ENCODE data around the gene AAGAB.
"Not testable (repeated sequence)": the region's sequence is repeated elsewhere in the genome, so short reads cannot be mapped to it uniquely, and the experiment has no call there.

AAGAB gene

DNA sequence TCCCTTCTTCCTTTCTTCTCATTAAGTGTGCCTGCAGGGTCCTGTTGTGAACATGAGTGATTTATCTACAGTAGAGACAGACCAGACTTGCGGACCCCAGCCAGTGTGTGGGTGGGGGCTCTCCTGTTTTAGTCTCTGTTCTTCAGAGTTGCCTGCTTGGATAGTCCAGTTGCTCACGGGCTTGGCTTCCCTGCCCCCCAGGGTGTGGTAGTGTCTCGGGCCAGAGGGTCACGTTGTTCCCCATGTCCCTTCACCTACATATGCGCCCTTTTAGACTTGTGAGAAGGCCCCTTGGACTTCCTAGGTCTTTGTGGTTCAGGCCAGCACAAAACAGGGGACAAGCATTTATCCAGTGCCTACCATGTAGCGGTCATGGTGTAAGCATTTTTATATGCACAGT, 85.8 kb downstream of the AAGAB start:
- no peak for DNase-seq

DNA sequence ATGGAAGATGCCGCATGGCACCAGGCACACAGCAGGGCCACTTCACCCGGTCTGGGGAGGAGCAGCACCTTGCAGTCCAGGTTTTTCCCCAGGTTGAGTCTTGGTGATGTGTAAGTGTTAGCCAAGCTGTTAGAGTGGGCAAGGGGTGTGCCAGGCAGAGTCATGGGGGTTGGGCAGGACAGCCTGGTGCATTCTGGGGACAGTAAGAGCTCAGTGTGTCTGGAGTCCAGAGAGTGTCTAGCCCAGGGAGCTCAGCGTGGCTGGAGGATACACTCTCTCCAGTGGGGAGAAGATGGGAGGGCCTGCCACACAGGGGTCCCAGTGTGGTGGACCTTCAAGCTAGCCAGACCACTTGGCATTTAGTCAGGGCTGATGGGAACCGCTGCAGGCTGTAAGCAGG, 87.4 kb downstream of the AAGAB start:
- no peak for DNase-seq

- DNase-seq, result no peak
Measured at GRCh38 chr15:67166280-67167009, 88.0 kb downstream of the AAGAB start.

- DNase-seq, result no peak
Measured at GRCh38 chr15:67165254-67166253, 88.9 kb downstream of the AAGAB start.

- DNase-seq, result no peak
Measured at GRCh38 chr15:67164811-67165253, 89.6 kb downstream of the AAGAB start.

GRCh38 chr15:67164401-67164791, 90.1 kb downstream of the AAGAB start:
- DNase-seq, result no peak

DNA sequence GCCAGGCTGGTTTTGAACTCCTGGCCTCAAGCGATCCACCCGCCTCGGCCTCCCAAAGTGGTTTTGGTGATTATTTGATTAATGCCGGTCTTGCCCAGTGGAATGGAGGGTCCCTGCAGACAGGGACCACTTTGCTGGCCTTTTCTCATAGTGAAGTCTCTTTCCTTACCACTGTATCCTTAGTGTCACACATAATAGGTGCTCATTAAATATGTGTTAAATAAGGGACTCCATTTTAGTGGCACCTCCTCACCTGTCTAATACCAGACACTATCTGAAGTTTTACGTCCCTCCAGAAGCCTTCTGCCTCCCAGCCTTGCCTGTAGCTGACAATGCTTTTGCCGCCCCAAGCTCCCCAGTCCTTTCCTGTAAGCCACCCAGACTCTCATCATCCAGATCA, 91.3 kb downstream of the AAGAB start:
- DNase-seq, result no peak

- DNase-seq, result no peak
Measured at GRCh38 chr15:67161881-67162280, 92.6 kb downstream of the AAGAB start.

DNA sequence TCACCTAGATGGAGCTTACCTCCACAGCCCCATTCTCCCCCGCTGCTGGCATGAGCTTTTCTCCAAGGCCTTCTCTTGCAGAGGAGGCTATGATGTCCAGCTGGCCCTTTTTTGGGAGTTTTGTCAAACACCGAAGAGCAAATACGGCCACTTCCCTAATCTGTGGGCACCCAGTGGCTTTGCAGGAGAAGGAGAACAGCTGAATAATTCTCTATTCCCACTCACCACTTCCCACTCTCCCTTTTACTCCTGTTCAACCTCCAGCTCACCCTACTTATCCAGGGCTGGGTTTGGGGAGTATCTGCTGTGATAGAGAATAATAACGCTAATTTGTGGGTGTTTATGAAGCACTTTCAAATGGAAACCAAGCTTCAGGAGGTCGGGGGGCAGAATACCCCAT, 93.0 kb downstream of the AAGAB start:
- DNase-seq, result no peak

DNA sequence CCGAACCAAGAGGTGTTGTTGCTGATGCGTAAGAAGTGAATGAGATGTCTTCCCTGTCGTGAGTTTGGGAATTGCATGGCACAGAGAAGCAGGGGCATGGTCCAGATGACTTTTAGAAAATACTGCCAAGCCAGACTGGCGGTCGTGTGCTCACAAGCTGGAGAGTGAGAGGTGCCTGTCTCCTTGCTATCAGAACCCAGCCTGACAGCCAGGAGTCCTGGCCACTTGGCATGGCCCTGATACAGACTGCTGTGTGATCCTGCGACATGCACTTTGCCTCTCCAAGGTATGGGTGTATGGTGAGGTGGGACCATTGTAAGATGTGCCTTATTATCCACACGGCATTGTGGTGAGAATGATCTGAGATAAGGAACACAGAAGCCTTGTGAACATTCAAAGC, 96.1 kb downstream of the AAGAB start:
- DNase-seq, result no peak

- no peak for DNase-seq
Measured at GRCh38 chr15:67157521-67158252, 96.8 kb downstream of the AAGAB start.

DNA sequence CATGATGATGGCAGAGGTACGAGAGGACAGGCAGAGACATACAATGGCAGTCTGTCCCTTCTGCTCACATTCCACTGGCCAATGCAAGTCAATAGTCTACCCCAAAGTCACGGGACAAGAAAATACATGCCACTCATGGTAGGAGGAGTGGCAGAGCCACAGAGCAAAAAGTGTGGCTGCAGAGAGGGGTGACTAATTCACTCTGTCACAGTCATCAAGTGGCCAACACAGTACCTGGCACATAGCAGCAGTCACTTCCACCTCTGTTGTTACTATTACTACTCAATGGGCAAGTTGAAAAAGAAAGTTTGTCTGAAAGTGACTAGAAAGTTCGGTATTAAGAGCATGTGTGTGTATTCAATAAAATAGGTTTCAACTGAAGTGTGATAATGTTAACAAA, 97.6 kb downstream of the AAGAB start:
- no peak for DNase-seq

DNA sequence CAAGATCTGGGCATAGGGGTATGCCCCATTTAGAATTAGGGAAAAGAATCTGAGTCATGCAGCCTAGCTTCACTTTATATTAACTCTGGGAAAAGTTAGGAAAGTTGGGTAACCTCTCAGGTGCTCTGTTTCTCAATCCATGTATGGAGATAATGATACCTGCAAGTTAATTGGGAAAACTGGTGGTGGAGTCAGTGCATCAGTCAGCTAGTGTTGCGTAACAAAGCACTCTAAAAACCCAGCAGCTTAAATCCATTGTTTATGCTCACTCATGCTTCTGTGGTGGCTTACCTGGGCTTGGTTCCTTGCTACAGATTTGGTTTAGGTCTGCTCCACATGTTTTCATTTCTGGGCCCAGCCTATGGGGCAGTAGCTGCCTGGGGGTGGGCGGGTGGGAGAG, 98.0 kb downstream of the AAGAB start:
- DNase-seq, result no peak

GRCh38 chr15:67154249-67154648, 100.2 kb downstream of the AAGAB start:
- no peak for DNase-seq

DNA sequence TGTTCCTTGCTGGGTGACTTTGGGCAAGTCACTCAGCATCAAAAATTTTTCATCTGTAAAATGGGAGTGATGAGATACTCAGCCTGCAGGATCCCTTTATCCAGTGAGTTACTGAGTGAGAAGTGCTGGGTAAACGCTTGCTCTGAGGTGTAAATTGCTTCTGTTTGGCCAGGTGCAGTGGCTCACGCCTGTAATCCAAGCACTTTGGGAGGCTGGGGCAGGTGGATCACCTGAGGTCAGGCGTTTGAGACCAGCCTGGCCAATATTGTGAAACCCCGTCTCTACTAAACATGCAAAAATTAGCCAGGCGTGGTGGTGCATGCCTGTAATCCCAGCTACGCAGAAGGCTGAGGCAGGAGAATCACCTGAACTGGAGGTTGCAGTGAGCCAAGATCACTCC, 101.4 kb downstream of the AAGAB start:
- DNase-seq, result not testable (repeated sequence)

DNA sequence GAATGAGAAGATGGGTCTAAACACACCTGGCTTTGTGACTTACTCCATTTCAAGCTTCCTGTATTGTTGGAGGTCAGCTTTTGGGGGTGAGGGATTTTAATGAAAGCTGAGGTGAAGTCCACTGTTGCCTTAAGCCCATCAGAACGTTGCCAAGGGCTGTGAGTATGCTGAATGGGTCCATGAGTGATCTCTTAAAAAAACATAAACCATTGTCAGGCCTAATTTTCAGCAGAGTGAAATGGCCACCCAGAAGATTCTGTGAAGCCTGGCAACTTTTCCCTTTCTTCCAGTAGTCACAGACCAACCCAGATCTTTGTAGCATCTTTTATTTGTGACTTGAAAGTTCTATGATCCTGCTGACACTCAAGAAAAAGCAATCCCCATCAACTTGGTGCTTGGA, 102.0 kb downstream of the AAGAB start:
- no peak for DNase-seq
